IPS-15b (cell line): ENCODE measurements around the gene HSD17B14.

Experiments
- H3K27me3 ChIP-seq: one replicate; pipeline ENCODE4 v1.6.1; 2013; ENCODE audit warnings: low read length; ENCODE audit not compliant: control insufficient read depth, insufficient read depth
- H3K36me3 ChIP-seq: one replicate; pipeline ENCODE4 v1.6.1; 2013; ENCODE audit warnings: low read length; ENCODE audit not compliant: control insufficient read depth, insufficient read depth
- H3K4me1 ChIP-seq: one replicate; pipeline ENCODE4 v1.6.1; 2013; ENCODE audit warnings: mild to moderate bottlenecking, low read length; ENCODE audit not compliant: control insufficient read depth, insufficient read depth
- H3K4me3 ChIP-seq: one replicate; pipeline ENCODE4 v1.5.1; 2013; ENCODE audit warnings: low read depth, low read length
- H3K9ac ChIP-seq: one replicate; pipeline ENCODE4 v1.6.1; 2013; ENCODE audit warnings: low read depth, mild to moderate bottlenecking, low read length
- H3K9me3 ChIP-seq: one replicate; pipeline ENCODE4 v1.6.1; 2013; ENCODE audit warnings: mild to moderate bottlenecking, low read length; ENCODE audit not compliant: control insufficient read depth, insufficient read depth

HSD17B14 gene

DNA sequence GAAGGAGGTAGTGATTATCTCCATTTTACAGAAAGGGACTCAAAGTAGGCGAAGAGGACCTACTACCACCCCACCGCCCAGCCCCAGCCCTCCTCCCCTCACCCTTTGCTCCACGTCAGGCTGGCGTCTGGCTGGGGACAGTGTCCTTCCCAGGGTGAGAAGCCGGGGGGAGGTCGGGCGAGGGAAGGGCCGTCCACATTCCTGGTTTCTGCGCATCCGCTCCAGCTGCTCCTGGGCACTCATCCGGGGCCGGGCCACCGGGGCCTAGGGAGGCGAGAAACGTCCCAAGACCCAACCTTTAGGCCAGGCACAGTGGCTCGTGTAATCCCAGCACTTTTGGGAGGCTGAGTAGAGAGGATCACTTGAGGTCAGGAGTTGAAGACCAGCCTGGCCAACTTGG lies 4.8 kb upstream of the HSD17B14 start:
- Histone ChIP-seq H3K9me3 (no peaks in the 10 kb centered on the region), H3K4me3 (no peak overlapping the region), H3K9ac (no peak overlapping the region), H3K4me1 (no peaks in the 10 kb centered on the region), H3K36me3 (peaks cover 4% of the 10 kb centered on the region), H3K27me3 (no peaks in the 10 kb centered on the region)

GRCh38 chr19:48837687-48838086 lies 1.4 kb upstream of the HSD17B14 start:
- peaks cover 4% of the 10 kb centered on the region for H3K4me1 ChIP-seq
- H3K27me3 ChIP-seq: no peaks in the 10 kb centered on the region
- peak overlapping the region; percentile 91 for H3K4me3 ChIP-seq
- no peaks in the 10 kb centered on the region for H3K9me3 ChIP-seq
- no peak overlapping the region for H3K9ac ChIP-seq
- H3K36me3 ChIP-seq: peaks cover 2% of the 10 kb centered on the region

- H3K9me3 ChIP-seq: no peaks in the 10 kb centered on the region
- H3K4me1 ChIP-seq: peaks cover 4% of the 10 kb centered on the region
- peak overlapping the region; percentile 91 for H3K4me3 ChIP-seq
- no peak overlapping the region for H3K9ac ChIP-seq
- H3K27me3 ChIP-seq: no peaks in the 10 kb centered on the region
- peaks cover 5% of the 10 kb centered on the region for H3K36me3 ChIP-seq
Observed at GRCh38 chr19:48837051-48837524, 797 bp upstream of the HSD17B14 start.

DNA sequence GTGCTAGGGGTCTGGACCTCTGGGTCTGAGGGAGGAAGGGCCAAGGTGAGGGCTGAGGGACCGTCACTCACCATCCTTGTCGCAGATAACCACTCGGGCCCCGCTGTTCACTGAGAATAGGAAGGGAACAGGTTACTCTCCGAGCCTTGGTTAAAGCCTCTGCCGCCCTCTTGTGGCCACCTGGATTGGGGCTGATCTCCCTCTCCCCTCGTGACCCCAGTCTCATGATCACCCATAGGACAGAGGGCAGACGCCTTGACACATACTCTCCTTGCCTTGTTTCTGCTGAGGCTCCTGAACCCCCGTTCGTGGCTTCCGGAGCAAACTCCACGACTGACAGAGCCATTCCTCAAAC lies 580 bp downstream of the HSD17B14 start:
- Histone ChIP-seq H3K9me3 (no peaks in the 10 kb centered on the region), H3K4me1 (peaks cover 4% of the 10 kb centered on the region), H3K9ac (peak overlapping the region; percentile 76), H3K36me3 (peaks cover 7% of the 10 kb centered on the region), H3K4me3 (peak overlapping the region; percentile 91), H3K27me3 (no peaks in the 10 kb centered on the region)

- no peaks in the 10 kb centered on the region for H3K27me3 ChIP-seq
- peaks cover 4% of the 10 kb centered on the region for H3K4me1 ChIP-seq
- peaks cover 7% of the 10 kb centered on the region for H3K36me3 ChIP-seq
- H3K9ac ChIP-seq: no peak overlapping the region
- H3K9me3 ChIP-seq: no peaks in the 10 kb centered on the region
- no peak overlapping the region for H3K4me3 ChIP-seq
Observed at GRCh38 chr19:48833977-48834376, 2.3 kb downstream of the HSD17B14 start.

GRCh38 chr19:48833049-48833448 lies 3.2 kb downstream of the HSD17B14 start:
- Histone ChIP-seq H3K9me3 (no peaks in the 10 kb centered on the region), H3K4me3 (no peak overlapping the region), H3K36me3 (peaks cover 7% of the 10 kb centered on the region), H3K9ac (no peak overlapping the region), H3K27me3 (no peaks in the 10 kb centered on the region), H3K4me1 (peaks cover 4% of the 10 kb centered on the region)

DNA sequence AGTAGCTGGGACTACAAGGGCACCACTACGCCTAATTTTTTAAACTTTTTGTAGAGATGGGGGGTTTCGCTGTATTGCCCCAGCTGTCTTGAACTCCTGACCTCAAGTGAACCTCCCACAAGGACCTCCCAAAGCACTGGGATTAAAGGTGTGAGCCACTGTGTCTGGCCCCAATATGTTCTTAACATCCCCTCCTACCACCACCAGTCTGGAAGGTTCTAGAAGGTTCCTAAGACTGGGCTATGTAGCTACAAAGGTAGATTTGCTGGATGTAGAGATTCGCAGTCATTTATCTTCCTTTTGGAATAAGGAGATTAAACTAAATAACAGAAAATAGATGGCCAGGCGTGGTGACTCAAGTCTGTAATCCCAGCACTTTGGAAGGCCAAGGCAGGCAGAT lies 5.3 kb downstream of the HSD17B14 start:
- no peaks in the 10 kb centered on the region for H3K9me3 ChIP-seq
- no peak overlapping the region for H3K4me3 ChIP-seq
- peaks cover 4% of the 10 kb centered on the region for H3K4me1 ChIP-seq
- H3K27me3 ChIP-seq: no peaks in the 10 kb centered on the region
- no peak overlapping the region for H3K9ac ChIP-seq
- peaks cover 7% of the 10 kb centered on the region for H3K36me3 ChIP-seq

DNA sequence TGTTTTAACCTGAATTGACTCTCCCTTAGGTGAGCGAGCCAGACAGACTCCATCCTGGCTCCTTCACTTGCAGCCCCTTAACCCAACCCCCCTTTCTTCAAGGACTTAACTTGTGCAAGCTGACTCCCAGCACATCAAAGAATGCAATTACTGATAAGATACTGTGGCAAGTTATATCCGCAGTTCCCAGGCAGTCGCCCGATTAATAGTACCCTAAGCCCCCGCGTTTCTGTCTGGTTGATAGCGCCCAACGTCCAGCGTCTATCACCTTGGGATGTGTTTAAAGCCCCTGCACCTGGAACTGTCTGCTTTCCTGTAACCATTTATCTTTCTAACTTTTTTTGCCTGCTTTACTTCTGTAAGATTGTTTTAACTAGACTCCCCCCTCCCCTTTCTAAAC lies 6.2 kb downstream of the HSD17B14 start:
- no peak overlapping the region for H3K4me3 ChIP-seq

GRCh38 chr19:48826606-48827020 lies 9.7 kb downstream of the HSD17B14 start:
- H3K27me3 ChIP-seq: no peaks in the 10 kb centered on the region
- H3K4me1 ChIP-seq: no peaks in the 10 kb centered on the region
- no peak overlapping the region for H3K9ac ChIP-seq

More for the DNA sequence above, 6.2 kb downstream of the HSD17B14 start:
- H3K9ac ChIP-seq: no peak overlapping the region
- no peaks in the 10 kb centered on the region for H3K27me3 ChIP-seq
- H3K36me3 ChIP-seq: peaks cover 7% of the 10 kb centered on the region
- peaks cover 2% of the 10 kb centered on the region for H3K4me1 ChIP-seq
- H3K9me3 ChIP-seq: no peaks in the 10 kb centered on the region

DNA sequence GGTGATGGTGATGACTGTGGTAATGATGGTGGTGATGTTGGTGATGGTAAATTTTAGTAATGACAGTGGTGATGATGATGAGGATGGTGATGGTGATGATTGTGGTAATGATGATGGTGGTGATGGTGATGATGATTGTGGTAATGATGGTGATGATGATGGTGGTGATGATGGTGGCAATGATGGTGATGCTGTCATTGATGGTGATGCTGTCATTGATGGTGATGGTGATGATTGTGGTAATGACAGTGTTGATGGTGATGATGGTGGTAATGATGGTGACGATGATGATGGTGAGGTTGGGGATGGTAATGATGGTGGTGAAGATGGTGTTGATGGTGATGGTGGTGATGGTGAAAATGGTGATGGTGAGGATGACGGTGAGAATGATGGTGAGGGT lies 13.8 kb downstream of the HSD17B14 start:
- H3K9ac ChIP-seq: no peak overlapping the region
- no peaks in the 10 kb centered on the region for H3K27me3 ChIP-seq
- no peaks in the 10 kb centered on the region for H3K36me3 ChIP-seq
- no peaks in the 10 kb centered on the region for H3K4me1 ChIP-seq
- H3K9me3 ChIP-seq: no peaks in the 10 kb centered on the region
- no peak overlapping the region for H3K4me3 ChIP-seq

More at GRCh38 chr19:48826606-48827020, 9.7 kb downstream of the HSD17B14 start:
- H3K4me3 ChIP-seq: no peak overlapping the region
- no peaks in the 10 kb centered on the region for H3K9me3 ChIP-seq
- H3K36me3 ChIP-seq: peaks cover 2% of the 10 kb centered on the region

DNA sequence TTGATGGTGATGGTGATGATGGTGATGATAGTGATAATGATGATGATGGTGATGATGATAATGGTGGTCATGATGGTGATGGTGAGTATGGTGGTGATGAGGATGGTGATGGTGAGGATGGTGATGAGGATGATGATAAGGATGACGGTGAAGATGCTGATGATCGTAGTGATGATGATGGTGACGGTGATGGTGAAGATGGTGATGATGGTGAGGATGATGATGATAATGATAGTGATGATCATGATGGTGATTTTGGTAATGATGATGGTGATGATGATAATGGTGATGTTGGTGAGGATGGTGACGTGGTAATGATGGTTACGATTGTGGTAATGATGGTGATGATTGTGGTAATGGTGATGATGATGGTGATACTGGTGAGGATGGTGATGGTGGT lies 14.7 kb downstream of the HSD17B14 start:
- no peak overlapping the region for H3K9ac ChIP-seq
- H3K9me3 ChIP-seq: no peaks in the 10 kb centered on the region
- no peaks in the 10 kb centered on the region for H3K27me3 ChIP-seq
- H3K36me3 ChIP-seq: no peaks in the 10 kb centered on the region
- no peaks in the 10 kb centered on the region for H3K4me1 ChIP-seq
- H3K4me3 ChIP-seq: no peak overlapping the region

GRCh38 chr19:48819366-48819816 lies 16.9 kb downstream of the HSD17B14 start:
- Histone ChIP-seq H3K9me3 (no peaks in the 10 kb centered on the region), H3K27me3 (no peaks in the 10 kb centered on the region), H3K4me3 (no peak overlapping the region), H3K4me1 (no peaks in the 10 kb centered on the region), H3K36me3 (no peaks in the 10 kb centered on the region), H3K9ac (no peak overlapping the region)
